HepG2 (cell line): ENCODE measurements around the gene PNKP. TPM values are rescaled to one million over a fixed set of nuclear protein-coding genes. Genes with fewer than 3 reads are reported as not detected.

Experiments
- ATAC-seq: fragments of 200-7000 bp; cut with Tn5 transposase; 3 replicates; pipeline ENCODE4 v1.9.1; 2020; ENCODE audit warnings: mild to moderate bottlenecking, moderate library complexity
- BruUV-seq: library from RNA; stranded (reverse); fragments of 400-500 nt; replicated peaks from 2 replicates; lab custom pipeline; 2021; lab: Mats Ljungman, UMichigan
- CTCF ChIA-PET: fragments of 300-600 bp; formaldehyde crosslinking; extraction: SDS; loops from one replicate; lab custom pipeline; 2021; ENCODE audit warnings: low total read pairs, inconsistent platforms, low intra/inter-chr PET ratio; lab: Yijun Ruan, JAX
- POLR2A ChIA-PET: fragments of 350-600 bp; sonication (Branson Sonifier 250); formaldehyde crosslinking; loops from one replicate; lab custom pipeline; 2020; ENCODE audit warnings: antibody characterized with exemption, inconsistent platforms; lab: Yijun Ruan, JAX
- DNase-seq: peaks from one replicate; pipeline ENCODE4 v3.0.0-alpha.2; 2015; ENCODE audit warnings: low spot score
- FAIRE-seq: peaks from 3 replicates; lab custom pipeline; 2011; peaks lifted over from hg19 to GRCh38; lab: Jason Lieb, UNC
- H2AFZ ChIP-seq: one replicate; pipeline ENCODE4 v1.6.1; 2011; ENCODE audit warnings: low read length, inconsistent platforms
- H3K27ac ChIP-seq: fragments of 300-600 bp; 3 replicates; pipeline ENCODE4 v1.8.0; 2011; ENCODE audit warnings: mixed run types, mild to moderate bottlenecking, mixed read lengths, low read length, inconsistent platforms; ENCODE audit not compliant: insufficient read depth; ENCODE audit errors: extremely low read length
- H3K27me3 ChIP-seq, 2 experiments: fragments of 200-600 bp in 1 of 2; 2 replicates in 1 of 2; 3 replicates in 1 of 2; pipeline versions ENCODE4 v1.6.0 to v1.8.0; 2011; ENCODE audit warnings: low read length in 2 of 2, mild to moderate bottlenecking in 2 of 2, moderate library complexity in 2 of 2, inconsistent platforms in 1 of 2; ENCODE audit not compliant: insufficient read depth in 2 of 2, control insufficient read depth in 1 of 2
- H3K36me3 ChIP-seq, 2 experiments: fragments of 200-600 bp in 1 of 2; replicated peaks in 1 of 2; 2 replicates in 1 of 2; 3 replicates in 1 of 2; pipeline versions ENCODE4 v1.5.1 to v1.8.0; 2011; ENCODE audit warnings: low read length in 2 of 2, inconsistent platforms in 1 of 2; ENCODE audit not compliant: insufficient read depth in 2 of 2, control insufficient read depth in 1 of 2
- H3K4me1 ChIP-seq: 2 replicates; pipeline ENCODE4 v1.5.1; 2012; ENCODE audit warnings: low read length, inconsistent platforms; ENCODE audit not compliant: insufficient read depth
- H3K4me2 ChIP-seq: 2 replicates; pipeline ENCODE4 v1.6.0; 2011; ENCODE audit warnings: low read depth, low read length, inconsistent platforms
- H3K4me3 ChIP-seq, 3 experiments: fragments of 200-600 bp in 1 of 3; sonication (generic), shearing (Covaris generic) in 1 of 3; replicated peaks in 1 of 3; 2 replicates each; pipeline ENCODE4 v1.5.1; 2011 to 2016; ENCODE audit warnings: low read length in 3 of 3, inconsistent platforms in 2 of 3, low read depth in 2 of 3, mild to moderate bottlenecking in 2 of 3, control low read depth in 1 of 3, mixed read lengths in 1 of 3; ENCODE audit not compliant: insufficient read depth in 1 of 3
- H3K79me2 ChIP-seq: one replicate; pipeline ENCODE4 v1.6.1; 2011; ENCODE audit warnings: low read length, inconsistent platforms; ENCODE audit not compliant: insufficient read depth
- H3K9ac ChIP-seq: 2 replicates; pipeline ENCODE4 v1.6.0; 2011; ENCODE audit warnings: mild to moderate bottlenecking, low read depth, low read length, inconsistent platforms; ENCODE audit not compliant: insufficient read depth
- H3K9me3 ChIP-seq: 2 replicates; pipeline ENCODE4 v1.5.1; 2012; ENCODE audit warnings: mild to moderate bottlenecking, low read length
- H4K20me1 ChIP-seq: 2 replicates; pipeline ENCODE4 v1.6.0; 2011; ENCODE audit warnings: inconsistent platforms, mild to moderate bottlenecking, low read length, moderate library complexity; ENCODE audit not compliant: insufficient read depth
- ARID4A ChIP-seq: sonication (generic); formaldehyde crosslinking; IDR thresholded peaks from 2 replicates; pipeline ENCODE4 v1.5.0; 2020; ENCODE audit warnings: mild to moderate bottlenecking, missing genetic modification reagents, borderline replicate concordance
- FOXO4 ChIP-seq: sonication (generic); formaldehyde crosslinking; conservative IDR thresholded peaks from 2 replicates; pipeline ENCODE4 v1.8.1; 2023; ENCODE audit warnings: missing genetic modification reagents
- ZHX1 ChIP-seq: sonication (generic); formaldehyde crosslinking; IDR thresholded peaks from 2 replicates; pipeline ENCODE4 v1.8.1; 2022; ENCODE audit warnings: low read depth, mild to moderate bottlenecking, missing genetic modification reagents
- ZNF629 ChIP-seq: sonication (generic); formaldehyde crosslinking; conservative IDR thresholded peaks from 2 replicates; pipeline ENCODE4 v1.5.0; 2020; ENCODE audit warnings: missing genetic modification reagents
- ZNF770 ChIP-seq: sonication (generic); formaldehyde crosslinking; IDR thresholded peaks from 2 replicates; pipeline ENCODE4 v1.5.0; 2020; ENCODE audit warnings: mild to moderate bottlenecking, missing genetic modification reagents
- WGBS: methylation state at CpG from one replicate; pipeline ENCODE4 v1.1.6; 2017; ENCODE audit warnings: low lambda C conversion rate; 5-methylcytosine and 5-hydroxymethylcytosine counted together
- in situ Hi-C: cut with HindIII; loops from 2 replicates; pipeline ENCODE4 v1.10.0; 2017; ENCODE audit warnings: low pct_unique_long_range_greater_than_20kb; ENCODE audit not compliant: extremely low pct_ligation_motif_present
- intact Hi-C: fragments of 100-400 bp; cut with micrococcal nuclease; formaldehyde crosslinking; loops from one replicate; pipeline ENCODE4 v1.10.0; 2022; ENCODE audit not compliant: unreplicated experiment
- polyA plus RNA-seq, 8 experiments: library from polyadenylated mRNA; depleted of rRNA in 3 of 8; stranded (reverse) in 7 of 8; unstranded in 1 of 8; fragments of >200 nt; fragmentation: Illumina TruSeq in 4 of 8; extraction: Trizol in 4 of 8; gene quantifications; 2 replicates each; pipeline versions ENCODE4 v1.2.1 to v1.2.3, GENCODE V29; 2011 to 2016; ENCODE audit warnings: low read depth in 4 of 8, missing spikeins in 1 of 8, mixed read lengths in 1 of 8; ENCODE audit not compliant: insufficient read depth in 1 of 8
- total RNA-seq, 5 experiments: library from RNA; depleted of rRNA; stranded (reverse); fragments of >200 nt; fragmentation: Illumina TruSeq; extraction: Trizol; gene quantifications; 2 replicates each; pipeline ENCODE4 v1.2.3, GENCODE V29; 2016; ENCODE audit warnings: low read depth in 1 of 5

The PNKP gene
- total and polyA plus RNA-seq, 2 of the 13 experiments (the other 11 are each of a cell fraction or from before 2014, with no cell fraction given): 12.7 to 27.1 TPM

- in situ Hi-C loops (no loop called here), intact Hi-C loops (no loop called here)
- no peak for FAIRE-seq
- no peak overlapping the region for H3K4me3 ChIP-seq
- no peaks in the 10 kb centered on the region for H3K9me3 ChIP-seq
- H3K4me2 ChIP-seq: no peak overlapping the region
- TF ChIP-seq ZNF629 (CRISPR knock-in tag): 0 out of 2 replicates have a peak, but pooled peaks have one; percentile 37
- TF ChIP-seq ZHX1 (CRISPR knock-in tag): no peak
- TF ChIP-seq, all 625 proteins: peak for 1
- CTCF ChIA-PET: no interaction called here
- peaks cover 24% of the 10 kb centered on the region for H3K4me1 ChIP-seq
- over 99% methylated on average over 6 of the region's 6 CpGs for WGBS
- H4K20me1 ChIP-seq: no peaks in the 10 kb centered on the region; the same call in 1 of the 2 replicates
- H3K79me2 ChIP-seq: peaks cover 32% of the 10 kb centered on the region
- POLR2A ChIA-PET: no interaction called here
- ATAC-seq (no peak), DNase-seq (no peak)
- H2AFZ ChIP-seq: no peak overlapping the region
- no peak overlapping the region for H3K9ac ChIP-seq
- no peaks in the 10 kb centered on the region for H3K27me3 ChIP-seq
- BruUV-seq: no TSS peak
- no peak overlapping the region for H3K27ac ChIP-seq
- H3K36me3 ChIP-seq: peaks cover 17 to 37% of the 10 kb centered on the region in 2 experiments
Observed at GRCh38 chr19:49915271-49915670, 47.9 kb upstream of the PNKP start.

- Histone ChIP-seq H3K36me3 (peaks cover 21 to 44% of the 10 kb centered on the region in 2 experiments), H4K20me1 (no peaks in the 10 kb centered on the region), H3K4me2 (peak overlapping the region; percentile 18; the same call in 1 of the 2 replicates), H3K27ac (peak overlapping the region; percentile 57), H3K27me3 (no peaks in the 10 kb centered on the region), H3K4me1 (peaks cover 24% of the 10 kb centered on the region), H2AFZ (no peak overlapping the region), H3K9ac (0 out of 2 replicates have a peak overlapping the region, but pooled peaks have one; percentile 10), H3K79me2 (peaks cover 21% of the 10 kb centered on the region), H3K9me3 (no peaks in the 10 kb centered on the region), H3K4me3 (no peak overlapping the region)
- ATAC-seq (no peak), FAIRE-seq (no peak), DNase-seq (no peak)
- WGBS: 97% methylated on average over 10 of the region's 10 CpGs
- intact Hi-C loops: no loop called here
- in situ Hi-C loops: no loop called here
- ChIA-PET CTCF (interaction anchor here (1.2 kb wide), 1 partner anchor 70 kb away, joined by 4 read pairs; no protein-coding TSS in a partner anchor), POLR2A (interaction anchor here (2.5 kb wide), 1 partner anchor 16 kb away, joined by 17 read pairs; the partner anchor contains the start of genes ATF5 and NUP62)
- no TSS peak for BruUV-seq
- TF ChIP-seq ARID4A (CRISPR knock-in tag) (0 out of 2 replicates have a peak, but pooled peaks have one; percentile 12), ZNF770 (CRISPR knock-in tag) (peak; percentile 55; the same call in 1 of the 2 replicates), FOXO4 (CRISPR knock-in tag) (0 out of 2 replicates have a peak, but pooled peaks have one; percentile 64)
Observed at GRCh38 chr19:49913720-49914119, 46.3 kb upstream of the PNKP start.
